Endothelial cell of umbilical vein (primary cell): ENCODE data around the gene FIGLA. TPM values are rescaled to one million over a fixed set of nuclear protein-coding genes. Genes with fewer than 3 reads are reported as not detected.

Experiments
- BruUV-seq: library from RNA; stranded (reverse); fragments of 400-500 nt; replicated peaks from 2 replicates; lab custom pipeline; 2021; lab: Mats Ljungman, UMichigan
- CTCF ChIA-PET: fragments of 300-600, 350-600 bp; sonication (Branson Sonifier 250); formaldehyde crosslinking; loops from one replicate; lab custom pipeline; 2021; ENCODE audit warnings: antibody characterized with exemption, inconsistent platforms; lab: Charles Lee
- POLR2A ChIA-PET: fragments of 300-600, 350-600 bp; sonication (Branson Sonifier 250); formaldehyde crosslinking; loops from one replicate; lab custom pipeline; 2021; ENCODE audit warnings: antibody characterized with exemption, inconsistent platforms; lab: Charles Lee
- DNase-seq: peaks from one replicate; pipeline ENCODE4 v3.0.0-alpha.2; 2011; ENCODE audit warnings: low read depth, low spot score
- FAIRE-seq: peaks from 2 replicates; lab custom pipeline; 2011; peaks lifted over from hg19 to GRCh38; lab: Jason Lieb, UNC
- H2AFZ ChIP-seq: 2 replicates; pipeline ENCODE4 v1.6.0; 2012; ENCODE audit warnings: low read depth, low read length, control low read depth, inconsistent platforms
- H3K27ac ChIP-seq: 2 replicates; pipeline ENCODE4 v1.5.1; 2011; ENCODE audit warnings: low read depth, mild to moderate bottlenecking, control low read depth, low read length, moderate library complexity; ENCODE audit not compliant: insufficient read depth
- H3K27me3 ChIP-seq, 2 experiments: 2 replicates each; pipeline versions ENCODE4 v1.6.0 to v1.6.1; 2011; ENCODE audit warnings: low read length in 2 of 2, mixed read lengths in 1 of 2; ENCODE audit not compliant: control insufficient read depth in 2 of 2, insufficient read depth in 2 of 2
- H3K36me3 ChIP-seq, 2 experiments: 2 replicates in 1 of 2; 3 replicates in 1 of 2; pipeline ENCODE4 v1.5.1; 2011; ENCODE audit warnings: low read length in 2 of 2, mild to moderate bottlenecking in 1 of 2, moderate library complexity in 1 of 2; ENCODE audit not compliant: control insufficient read depth in 2 of 2, insufficient read depth in 2 of 2; ENCODE audit errors: extremely low read depth in 1 of 2
- H3K4me1 ChIP-seq: 3 replicates; pipeline ENCODE4 v1.5.1; 2011; ENCODE audit warnings: mild to moderate bottlenecking, low read length; ENCODE audit not compliant: control insufficient read depth, insufficient read depth; ENCODE audit errors: extremely low read depth
- H3K4me2 ChIP-seq: 2 replicates; pipeline ENCODE4 v1.6.1; 2011; ENCODE audit warnings: low read length, control low read depth, mixed read lengths; ENCODE audit not compliant: insufficient read depth
- H3K4me3 ChIP-seq, 3 experiments: fragments of 200-600 bp in 1 of 3; sonication (generic), shearing (Covaris generic) in 1 of 3; replicated peaks in 1 of 3; 2 replicates each; pipeline ENCODE4 v1.5.1; 2011 to 2016; ENCODE audit warnings: control low read depth in 3 of 3, low read length in 3 of 3, mild to moderate bottlenecking in 2 of 3, inconsistent platforms in 1 of 3, low read depth in 1 of 3, moderate library complexity in 1 of 3; ENCODE audit not compliant: insufficient read depth in 1 of 3
- H3K79me2 ChIP-seq: 2 replicates; pipeline ENCODE4 v1.6.0; 2012; ENCODE audit warnings: low read length, inconsistent platforms; ENCODE audit not compliant: control insufficient read depth, insufficient read depth
- H3K9ac ChIP-seq: replicated peaks from 2 replicates; pipeline ENCODE3; 2011; ENCODE audit warnings: low read length, control low read depth; ENCODE audit not compliant: insufficient read depth; ENCODE audit errors: extremely low read depth
- H3K9me1 ChIP-seq: replicated peaks from 3 replicates; pipeline ENCODE4 v1.6.0; 2011; ENCODE audit warnings: mild to moderate bottlenecking, low read length; ENCODE audit not compliant: control insufficient read depth, insufficient read depth; ENCODE audit errors: extremely low read depth
- H3K9me3 ChIP-seq: replicated peaks from 2 replicates; pipeline ENCODE4 v1.5.1; 2012; ENCODE audit warnings: low read length, inconsistent platforms; ENCODE audit not compliant: control insufficient read depth, insufficient read depth
- H4K20me1 ChIP-seq: replicated peaks from 2 replicates; pipeline ENCODE3; 2011; ENCODE audit warnings: mild to moderate bottlenecking, low read length; ENCODE audit not compliant: control insufficient read depth, insufficient read depth; ENCODE audit errors: extremely low read depth
- CTCF ChIP-seq, 2 donors: IDR thresholded peaks; 1 replicate in 1 of 2; 2 replicates in 1 of 2; pipeline ENCODE4 v1.5.1; 2011; ENCODE audit warnings: low read length in 2 of 2, mild to moderate bottlenecking in 2 of 2, moderate library complexity in 2 of 2, control low read depth in 1 of 2, inconsistent platforms in 1 of 2, low read depth in 1 of 2; ENCODE audit not compliant: insufficient read depth in 1 of 2; ENCODE audit errors: extremely low read depth in 1 of 2
- EZH2 ChIP-seq: IDR thresholded peaks from 2 replicates; pipeline ENCODE4 v1.6.1; 2012; ENCODE audit warnings: borderline replicate concordance, low read depth, mild to moderate bottlenecking, moderate library complexity, low read length, inconsistent platforms; ENCODE audit not compliant: severe bottlenecking
- FOS ChIP-seq: IDR thresholded peaks from 2 replicates; pipeline ENCODE4 v1.6.1; 2011; ENCODE audit warnings: mild to moderate bottlenecking, low read length, moderate library complexity, borderline replicate concordance; ENCODE audit not compliant: insufficient read depth
- GATA2 ChIP-seq: IDR thresholded peaks from 2 replicates; pipeline ENCODE4 v1.7.0; 2011; ENCODE audit warnings: low read depth, mild to moderate bottlenecking, moderate library complexity, mixed read lengths, low read length; ENCODE audit not compliant: insufficient read length, insufficient read depth
- JUN ChIP-seq: IDR thresholded peaks from 2 replicates; pipeline ENCODE4 v1.6.1; 2011; ENCODE audit warnings: borderline replicate concordance, low read depth; ENCODE audit not compliant: insufficient read length, insufficient read depth
- MAX ChIP-seq: IDR thresholded peaks from 2 replicates; pipeline ENCODE4 v1.6.1; 2011; ENCODE audit not compliant: insufficient read depth, insufficient read length
- MYC ChIP-seq: IDR thresholded peaks from one replicate; pipeline ENCODE4 v1.6.1; 2011; ENCODE audit warnings: mild to moderate bottlenecking, low read depth, low read length
- POLR2A ChIP-seq: IDR thresholded peaks from 2 replicates; pipeline ENCODE4 v1.6.1; 2012; ENCODE audit warnings: low read depth, mild to moderate bottlenecking, control low read depth, low read length
- POLR2AphosphoS5 ChIP-seq: IDR thresholded peaks from 2 replicates; pipeline ENCODE4 v1.6.1; 2012; ENCODE audit warnings: low read depth, mild to moderate bottlenecking, control low read depth, low read length, moderate library complexity; ENCODE audit not compliant: insufficient read depth
- dilution Hi-C: fragments of 300-500 bp; cut with MboI; formaldehyde crosslinking; loops from one replicate; pipeline ENCODE4 v1.15.0; 2019; ENCODE audit warnings: low sequenced_read_pairs; ENCODE audit not compliant: extremely low pct_ligation_motif_present
- intact Hi-C: fragments of 100-400 bp; cut with micrococcal nuclease; formaldehyde crosslinking; loops from one replicate; pipeline ENCODE4 v1.10.0; 2022
- polyA plus RNA-seq, 4 experiments: library from polyadenylated mRNA; depleted of rRNA in 3 of 4; stranded (reverse) in 3 of 4; unstranded in 1 of 4; fragments of >200 nt; gene quantifications; 2 replicates each; pipeline versions ENCODE4 v1.2.1 to v1.2.3, GENCODE V29; 2011 to 2012; ENCODE audit warnings: missing spikeins in 1 of 4
- total RNA-seq: library from RNA; stranded (reverse); gene quantifications from 2 replicates; pipeline ENCODE4 v1.2.3, GENCODE V29; 2021

FIGLA gene
- total and polyA plus RNA-seq, 2 donors (not counting 3 experiments of a cell fraction or from before 2014, with no cell fraction given) = not detected

- no peaks in the 10 kb centered on the region for H3K36me3 ChIP-seq
- no peaks in the 10 kb centered on the region for H3K79me2 ChIP-seq
- TF ChIP-seq JUN (no peak), POLR2AphosphoS5 (no peak), GATA2 (no peak), MAX (no peak)
- no peak overlapping the region for H3K27ac ChIP-seq
- no peaks in the 10 kb centered on the region for H3K9me1 ChIP-seq
- no peak overlapping the region for H2AFZ ChIP-seq
- FAIRE-seq = no peak
- BruUV-seq = no TSS peak
- dilution Hi-C loops (no loop called here), intact Hi-C loops (no loop called here)
- CTCF ChIA-PET = no interaction called here
- H3K4me1 ChIP-seq = no peaks in the 10 kb centered on the region
- H3K9me3 ChIP-seq = no peaks in the 10 kb centered on the region
- no peak overlapping the region for H3K9ac ChIP-seq
- H3K27me3 ChIP-seq = peaks cover 0 to 11% of the 10 kb centered on the region in 2 experiments
- POLR2A ChIA-PET = no interaction called here
- DNase-seq = no peak
- no peaks in the 10 kb centered on the region for H4K20me1 ChIP-seq
- H3K4me3 ChIP-seq = no peak overlapping the region
- no peak overlapping the region for H3K4me2 ChIP-seq
These were observed 46.8 kb downstream of the FIGLA start for GRCh38 chr2:70743677-70744076.

GRCh38 chr2:70743068-70743467 is 47.4 kb downstream of the FIGLA start:
- Histone ChIP-seq H3K27ac (no peak overlapping the region), H3K9ac (no peak overlapping the region), H3K4me3 (no peak overlapping the region), H3K79me2 (no peaks in the 10 kb centered on the region), H3K9me1 (no peaks in the 10 kb centered on the region), H3K4me2 (no peak overlapping the region), H3K36me3 (no peaks in the 10 kb centered on the region), H3K9me3 (no peaks in the 10 kb centered on the region), H4K20me1 (no peaks in the 10 kb centered on the region), H2AFZ (no peak overlapping the region), H3K4me1 (no peaks in the 10 kb centered on the region), H3K27me3 (peaks cover 0 to 14% of the 10 kb centered on the region in 2 experiments)
- no TSS peak for BruUV-seq
- dilution Hi-C loops (no loop called here), intact Hi-C loops (no loop called here)
- TF ChIP-seq GATA2 = no peak
- TF ChIP-seq POLR2AphosphoS5 = no peak
- TF ChIP-seq MYC = no peak
- TF ChIP-seq CTCF (IDR thresholded peaks at IDR 0.05; ENCODE audit: extremely low read depth in 1 of 2, insufficient read depth in 1 of 2, low read depth in 1 of 2, low read length in 2 of 2) = no peak
- TF ChIP-seq EZH2 = no peak
- no peak for TF ChIP-seq POLR2A
- no peak for TF ChIP-seq JUN
- TF ChIP-seq FOS = no peak
- no peak for TF ChIP-seq MAX
- DNase-seq (no peak), FAIRE-seq (no peak)
- POLR2A ChIA-PET = no interaction called here
- CTCF ChIA-PET = no interaction called here
